Type B pancreatic cell (in vitro differentiated cells): ENCODE measurements around the gene OTUD3. TPM values are rescaled to one million over a fixed set of nuclear protein-coding genes. Genes with fewer than 3 reads are reported as not detected.
"Not testable (repeated sequence)": the region's sequence is repeated elsewhere in the genome, so short reads cannot be mapped to it uniquely, and the experiment has no call there.

ENCODE experiments used
- DNase-seq: peaks from one replicate; pipeline ENCODE4 v3.0.0; 2021; ENCODE audit warnings: mixed read lengths; ENCODE audit not compliant: unreplicated experiment; ENCODE audit errors: extremely low spot score
- H3K27ac Mint-ChIP-seq: 2 replicates; pipeline ENCODE4 v1.8.0; 2021; ENCODE audit warnings: mild to moderate bottlenecking, mixed read lengths
- H3K27me3 Mint-ChIP-seq: 2 replicates; pipeline ENCODE4 v1.8.0; 2021; ENCODE audit warnings: mixed read lengths
- H3K36me3 Mint-ChIP-seq: 2 replicates; pipeline ENCODE4 v1.8.0; 2021; ENCODE audit warnings: mixed read lengths
- H3K4me1 Mint-ChIP-seq: one replicate; pipeline ENCODE4 v1.8.0; 2021; ENCODE audit warnings: mixed read lengths; ENCODE audit not compliant: unreplicated experiment
- H3K4me3 Mint-ChIP-seq: 2 replicates; pipeline ENCODE4 v1.8.0; 2021; ENCODE audit warnings: mild to moderate bottlenecking, mixed read lengths
- H3K9me3 Mint-ChIP-seq: 2 replicates; pipeline ENCODE4 v1.8.0; 2021; ENCODE audit warnings: mixed read lengths
- CTCF ChIP-seq: fragments of 200-600 bp; sonication (generic); conservative IDR thresholded peaks from 2 replicates; pipeline ENCODE4 v1.5.0; 2021; ENCODE audit warnings: antibody characterized with exemption, mild to moderate bottlenecking
- total RNA-seq: library from RNA; stranded (reverse); gene quantifications from 2 replicates; pipeline ENCODE4 v1.2.1, GENCODE V29; 2021; ENCODE audit warnings: low replicate concordance

Gene OTUD3
- total RNA-seq, 1 donor from 2014 or later: 23.1 TPM

GRCh38 chr1:19862944-19863343 is 19.3 kb upstream of the OTUD3 start:
- H3K4me1 Mint-ChIP-seq: no peaks in the 10 kb centered on the region
- H3K36me3 Mint-ChIP-seq: no peaks in the 10 kb centered on the region
- no peak overlapping the region for H3K4me3 Mint-ChIP-seq
- no peak overlapping the region for H3K27ac Mint-ChIP-seq
- TF ChIP-seq CTCF: no peak
- DNase-seq: no peak
- H3K27me3 Mint-ChIP-seq: peaks cover 24% of the 10 kb centered on the region
- no peaks in the 10 kb centered on the region for H3K9me3 Mint-ChIP-seq

- TF ChIP-seq CTCF: no peak
- Mint-ChIP-seq H3K36me3 (no peaks in the 10 kb centered on the region), H3K4me3 (no peak overlapping the region), H3K9me3 (no peaks in the 10 kb centered on the region), H3K27ac (no peak overlapping the region), H3K27me3 (peaks cover 20% of the 10 kb centered on the region), H3K4me1 (no peaks in the 10 kb centered on the region)
- DNase-seq: no peak
These were observed 17.5 kb upstream of the OTUD3 start for GRCh38 chr1:19864570-19865160.

- Mint-ChIP-seq H3K27ac (no peak overlapping the region), H3K27me3 (peaks cover 17% of the 10 kb centered on the region), H3K4me3 (no peak overlapping the region), H3K9me3 (no peaks in the 10 kb centered on the region), H3K36me3 (no peaks in the 10 kb centered on the region), H3K4me1 (no peaks in the 10 kb centered on the region)
- no peak for DNase-seq
- no peak for TF ChIP-seq CTCF
These were observed 16.2 kb upstream of the OTUD3 start for GRCh38 chr1:19866029-19866428.

- no peaks in the 10 kb centered on the region for H3K9me3 Mint-ChIP-seq
- H3K4me1 Mint-ChIP-seq: no peaks in the 10 kb centered on the region
- no peaks in the 10 kb centered on the region for H3K36me3 Mint-ChIP-seq
- no peak for DNase-seq
- no peak overlapping the region for H3K4me3 Mint-ChIP-seq
- peaks cover 17% of the 10 kb centered on the region for H3K27me3 Mint-ChIP-seq
- TF ChIP-seq CTCF: no peak
- no peak overlapping the region for H3K27ac Mint-ChIP-seq
These were observed 15.4 kb upstream of the OTUD3 start for GRCh38 chr1:19866758-19867157.

GRCh38 chr1:19868575-19868974 is 13.6 kb upstream of the OTUD3 start:
- not testable (repeated sequence) for H3K36me3 Mint-ChIP-seq, DNase-seq, H3K4me1 Mint-ChIP-seq, H3K9me3 Mint-ChIP-seq, H3K4me3 Mint-ChIP-seq, H3K27ac Mint-ChIP-seq
- peaks cover 25% of the 10 kb centered on the region for H3K27me3 Mint-ChIP-seq

- not testable (repeated sequence) for H3K9me3 Mint-ChIP-seq, H3K4me3 Mint-ChIP-seq, H3K27ac Mint-ChIP-seq, H3K4me1 Mint-ChIP-seq, H3K36me3 Mint-ChIP-seq, DNase-seq
- peaks cover 25% of the 10 kb centered on the region for H3K27me3 Mint-ChIP-seq
These were observed 12.7 kb upstream of the OTUD3 start for GRCh38 chr1:19869453-19869852.

- no peak for TF ChIP-seq CTCF
- H3K27me3 Mint-ChIP-seq: peaks cover 25% of the 10 kb centered on the region
- DNase-seq: no peak
- H3K4me3 Mint-ChIP-seq: no peak overlapping the region
- no peak overlapping the region for H3K27ac Mint-ChIP-seq
- H3K9me3 Mint-ChIP-seq: no peaks in the 10 kb centered on the region
- H3K36me3 Mint-ChIP-seq: no peaks in the 10 kb centered on the region
- no peaks in the 10 kb centered on the region for H3K4me1 Mint-ChIP-seq
These were observed 12.3 kb upstream of the OTUD3 start for GRCh38 chr1:19869929-19870328.
